HepG2 (cell line): ENCODE results near the gene BTN1A1. TPM values are rescaled to one million over a fixed set of nuclear protein-coding genes. Genes with fewer than 3 reads are reported as not detected.

Source experiments
- CBX1 ChIP-seq: IDR thresholded peaks from one replicate; pipeline ENCODE4 v1.6.1; 2016; ENCODE audit warnings: antibody characterized with exemption, low read depth
- EEA1 ChIP-seq: sonication (generic); formaldehyde crosslinking; IDR thresholded peaks from 2 replicates; pipeline ENCODE4 v1.5.1; 2020; ENCODE audit warnings: mild to moderate bottlenecking, missing genetic modification reagents, borderline replicate concordance
- ELF1 ChIP-seq: sonication (generic); formaldehyde crosslinking; IDR thresholded peaks from 2 replicates; pipeline ENCODE4 v1.4.0; 2020; ENCODE audit warnings: missing genetic modification reagents
- GLI4 ChIP-seq: sonication (generic); formaldehyde crosslinking; IDR thresholded peaks from 2 replicates; pipeline ENCODE4 v1.5.1; 2020; ENCODE audit warnings: missing genetic modification reagents, mild to moderate bottlenecking, moderate library complexity, borderline replicate concordance
- KDM2A ChIP-seq: sonication (generic); formaldehyde crosslinking; IDR thresholded peaks from 2 replicates; pipeline ENCODE4 v1.4.0; 2020; ENCODE audit warnings: low read depth, missing genetic modification reagents, borderline replicate concordance
- KDM3A ChIP-seq: IDR thresholded peaks from 2 replicates; pipeline ENCODE4 v1.6.1; 2018; ENCODE audit warnings: low read depth, missing compliant biosample characterization
- MAFG ChIP-seq: sonication (generic); formaldehyde crosslinking; IDR thresholded peaks from 2 replicates; pipeline ENCODE4 v1.5.1; 2020; ENCODE audit warnings: mild to moderate bottlenecking, missing genetic modification reagents
- MED8 ChIP-seq: sonication (generic); formaldehyde crosslinking; IDR thresholded peaks from 2 replicates; pipeline ENCODE4 v1.8.1; 2023; ENCODE audit warnings: mild to moderate bottlenecking, missing genetic modification reagents; ENCODE audit not compliant: insufficient replicate concordance
- MEF2D ChIP-seq: sonication (generic); formaldehyde crosslinking; IDR thresholded peaks from 2 replicates; pipeline ENCODE4 v1.5.1; 2020; ENCODE audit warnings: mild to moderate bottlenecking, missing genetic modification reagents
- MTF1 ChIP-seq: sonication (generic); formaldehyde crosslinking; IDR thresholded peaks from 2 replicates; pipeline ENCODE4 v1.5.0; 2020; ENCODE audit warnings: missing genetic modification reagents
- PRPF4 ChIP-seq: fragments of 200-400 bp; formaldehyde crosslinking; IDR thresholded peaks from 2 replicates; pipeline ENCODE4 v1.6.1; 2016; ENCODE audit warnings: low read length, low read depth; ENCODE audit not compliant: poor library complexity, severe bottlenecking
- REXO4 ChIP-seq: sonication (generic); formaldehyde crosslinking; IDR thresholded peaks from 2 replicates; pipeline ENCODE4 v1.8.0; 2022; ENCODE audit warnings: missing genetic modification reagents, mild to moderate bottlenecking, borderline replicate concordance
- SMARCE1 ChIP-seq: fragments of 450-650 bp; IDR thresholded peaks from 2 replicates; pipeline ENCODE4 v1.6.1; 2017; ENCODE audit warnings: borderline replicate concordance
- SRSF1 ChIP-seq: fragments of 200-400 bp; formaldehyde crosslinking; optimal IDR thresholded peaks from 2 replicates; pipeline ENCODE3; 2017; ENCODE audit warnings: mild to moderate bottlenecking, low read depth, low read length, moderate library complexity
- TAF1 ChIP-seq: sonication (generic); formaldehyde crosslinking; IDR thresholded peaks from 2 replicates; pipeline ENCODE4 v1.4.0; 2020; ENCODE audit warnings: missing genetic modification reagents
- TRAFD1 ChIP-seq: sonication (generic); formaldehyde crosslinking; IDR thresholded peaks from 2 replicates; pipeline ENCODE4 v1.5.1; 2020; ENCODE audit warnings: missing genetic modification reagents, mild to moderate bottlenecking, borderline replicate concordance
- ZC3H13 ChIP-seq: sonication (generic); formaldehyde crosslinking; IDR thresholded peaks from 2 replicates; pipeline ENCODE4 v1.8.1; 2023; ENCODE audit warnings: mild to moderate bottlenecking, missing genetic modification reagents, moderate library complexity
- ZKSCAN8 ChIP-seq: IDR thresholded peaks from 2 replicates; pipeline ENCODE4 v1.6.1; 2016; ENCODE audit warnings: borderline replicate concordance, missing genetic modification reagents, missing compliant biosample characterization
- ZNF235 ChIP-seq: sonication (generic); formaldehyde crosslinking; IDR thresholded peaks from 2 replicates; pipeline ENCODE4 v1.8.1; 2023; ENCODE audit warnings: mild to moderate bottlenecking, missing genetic modification reagents, borderline replicate concordance
- ZNF414 ChIP-seq: sonication (generic); formaldehyde crosslinking; IDR thresholded peaks from 2 replicates; pipeline ENCODE4 v1.5.0; 2020; ENCODE audit warnings: missing genetic modification reagents
- ZSCAN31 ChIP-seq: sonication (generic); formaldehyde crosslinking; IDR thresholded peaks from 2 replicates; pipeline ENCODE4 v1.5.0; 2020; ENCODE audit warnings: low read depth, mild to moderate bottlenecking, missing genetic modification reagents
- polyA plus RNA-seq, 8 experiments: library from polyadenylated mRNA; depleted of rRNA in 3 of 8; stranded (reverse) in 7 of 8; unstranded in 1 of 8; fragments of >200 nt; fragmentation: Illumina TruSeq in 4 of 8; extraction: Trizol in 4 of 8; gene quantifications; 2 replicates each; pipeline versions ENCODE4 v1.2.1 to v1.2.3, GENCODE V29; 2011 to 2016; ENCODE audit warnings: low read depth in 4 of 8, missing spikeins in 1 of 8, mixed read lengths in 1 of 8; ENCODE audit not compliant: insufficient read depth in 1 of 8
- total RNA-seq, 5 experiments: library from RNA; depleted of rRNA; stranded (reverse); fragments of >200 nt; fragmentation: Illumina TruSeq; extraction: Trizol; gene quantifications; 2 replicates each; pipeline ENCODE4 v1.2.3, GENCODE V29; 2016; ENCODE audit warnings: low read depth in 1 of 5

BTN1A1 gene
- total and polyA plus RNA-seq, 2 of the 13 experiments (the other 11 are each of a cell fraction or from before 2014, with no cell fraction given) = 0.04 TPM; not detected in 1

GRCh38 chr6:26550250-26550993, 50.3 kb downstream of the BTN1A1 start (continued):
- peak; percentile 55; the same call in 1 of the 2 replicates for TF ChIP-seq KDM3A (CRISPR knock-in tag)
- no peak for TF ChIP-seq EEA1 (CRISPR knock-in tag)
- peak; percentile 43 for TF ChIP-seq CBX1
- TF ChIP-seq PRPF4 = peak; percentile 33
- TF ChIP-seq SMARCE1 = no peak
- peak; percentile 73 for TF ChIP-seq ELF1 (CRISPR knock-in tag)
- peak; percentile 76 for TF ChIP-seq KDM2A (CRISPR knock-in tag)
- no peak; the same call in 1 of the 2 replicates for TF ChIP-seq ZKSCAN8 (CRISPR knock-in tag)
- peak; percentile 70; the same call in 1 of the 2 replicates for TF ChIP-seq MEF2D (CRISPR knock-in tag)
- TF ChIP-seq MTF1 (CRISPR knock-in tag) = no peak
- no peak for TF ChIP-seq ZC3H13
- no peak for TF ChIP-seq ZNF235 (CRISPR knock-in tag)
- peak; percentile 85 for TF ChIP-seq SRSF1
- no peak for TF ChIP-seq MAFG
- no peak for TF ChIP-seq REXO4 (CRISPR knock-in tag)
- TF ChIP-seq TRAFD1 (CRISPR knock-in tag) = no peak
- peak; percentile 21 for TF ChIP-seq MED8 (CRISPR knock-in tag)
- TF ChIP-seq ZNF414 (CRISPR knock-in tag) = peak; percentile 93
- peak; percentile 63; the same call in 1 of the 2 replicates for TF ChIP-seq TAF1 (CRISPR knock-in tag)
- no peak for TF ChIP-seq GLI4 (CRISPR knock-in tag)
- peak; percentile 72 for TF ChIP-seq ZSCAN31
